DND-41 (cell line): ENCODE data around the gene TAF10.

Experiments
- EZH2 ChIP-seq: IDR thresholded peaks from 3 replicates; pipeline ENCODE4 v1.6.1; 2012; ENCODE audit warnings: borderline replicate concordance, low read depth, mild to moderate bottlenecking, moderate library complexity, low read length, inconsistent platforms; ENCODE audit not compliant: severe bottlenecking
- TF ChIP-seq, protein P1 (sequence below): IDR thresholded peaks from 2 replicates; pipeline ENCODE4 v1.5.1; 2012; ENCODE audit warnings: borderline replicate concordance, low read length, moderate library complexity, mild to moderate bottlenecking; ENCODE audit not compliant: poor library complexity, severe bottlenecking; ENCODE audit errors: extremely low read depth

DNA sequence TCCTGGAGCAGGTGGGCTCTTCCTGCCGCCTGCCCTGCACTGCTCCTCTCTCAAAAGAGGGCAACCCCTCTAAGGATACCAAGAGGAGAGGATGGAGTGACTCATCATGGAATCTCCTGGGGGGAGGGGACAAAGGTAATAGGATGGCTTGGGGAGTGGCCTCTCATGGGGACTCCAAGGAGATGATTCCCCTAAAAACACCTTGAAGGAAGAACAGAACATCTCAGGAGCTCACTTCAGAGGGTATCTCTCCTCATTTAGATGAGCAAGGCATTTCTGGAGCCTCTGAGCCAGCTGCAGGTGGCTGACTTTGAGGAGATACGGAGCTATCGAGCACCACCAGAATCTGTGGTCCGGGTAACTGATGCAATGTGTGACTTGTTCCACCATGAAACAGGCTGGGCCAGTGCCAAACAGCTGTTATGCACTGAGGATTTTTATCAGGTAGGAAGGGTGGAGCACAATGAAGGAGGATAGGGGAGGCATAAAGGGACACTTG lies 48.8 kb downstream of the TAF10 start:
- TF ChIP-seq EZH2 = no peak
- TF ChIP-seq, protein P1, sequence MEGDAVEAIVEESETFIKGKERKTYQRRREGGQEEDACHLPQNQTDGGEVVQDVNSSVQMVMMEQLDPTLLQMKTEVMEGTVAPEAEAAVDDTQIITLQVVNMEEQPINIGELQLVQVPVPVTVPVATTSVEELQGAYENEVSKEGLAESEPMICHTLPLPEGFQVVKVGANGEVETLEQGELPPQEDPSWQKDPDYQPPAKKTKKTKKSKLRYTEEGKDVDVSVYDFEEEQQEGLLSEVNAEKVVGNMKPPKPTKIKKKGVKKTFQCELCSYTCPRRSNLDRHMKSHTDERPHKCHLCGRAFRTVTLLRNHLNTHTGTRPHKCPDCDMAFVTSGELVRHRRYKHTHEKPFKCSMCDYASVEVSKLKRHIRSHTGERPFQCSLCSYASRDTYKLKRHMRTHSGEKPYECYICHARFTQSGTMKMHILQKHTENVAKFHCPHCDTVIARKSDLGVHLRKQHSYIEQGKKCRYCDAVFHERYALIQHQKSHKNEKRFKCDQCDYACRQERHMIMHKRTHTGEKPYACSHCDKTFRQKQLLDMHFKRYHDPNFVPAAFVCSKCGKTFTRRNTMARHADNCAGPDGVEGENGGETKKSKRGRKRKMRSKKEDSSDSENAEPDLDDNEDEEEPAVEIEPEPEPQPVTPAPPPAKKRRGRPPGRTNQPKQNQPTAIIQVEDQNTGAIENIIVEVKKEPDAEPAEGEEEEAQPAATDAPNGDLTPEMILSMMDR = no peak
